HG03571 (cell line): ENCODE data around the gene PLCL2.

Experiments
- ATAC-seq: cut with Tn5 transposase; IDR thresholded peaks from one replicate; pipeline ENCODE4 v1.9.1; 2021; ENCODE audit not compliant: unreplicated experiment

PLCL2 gene

GRCh38 chr3:17040322-17040989 is 155.7 kb downstream of the PLCL2 start:
- no peak for ATAC-seq

GRCh38 chr3:17040990-17041377 is 156.2 kb downstream of the PLCL2 start:
- no peak for ATAC-seq

GRCh38 chr3:17044855-17045254 is 160.1 kb downstream of the PLCL2 start:
- ATAC-seq, result no peak

GRCh38 chr3:17045705-17046104 is 160.9 kb downstream of the PLCL2 start:
- ATAC-seq, result no peak

GRCh38 chr3:17046623-17047022 is 161.9 kb downstream of the PLCL2 start:
- no peak for ATAC-seq

- ATAC-seq, result no peak
Observed at GRCh38 chr3:17047162-17047561, 162.4 kb downstream of the PLCL2 start.

GRCh38 chr3:17047894-17048293 is 163.1 kb downstream of the PLCL2 start:
- no peak for ATAC-seq

GRCh38 chr3:17050071-17050470 is 165.3 kb downstream of the PLCL2 start:
- no peak for ATAC-seq

GRCh38 chr3:17050506-17050905 is 165.8 kb downstream of the PLCL2 start:
- no peak for ATAC-seq

GRCh38 chr3:17052363-17052762 is 167.6 kb downstream of the PLCL2 start:
- no peak for ATAC-seq

GRCh38 chr3:17054301-17054981 is 169.7 kb downstream of the PLCL2 start:
- no peak for ATAC-seq

GRCh38 chr3:17054982-17055343 is 170.2 kb downstream of the PLCL2 start:
- no peak for ATAC-seq

- ATAC-seq, result no peak
Observed at GRCh38 chr3:17055374-17056276, 170.9 kb downstream of the PLCL2 start.

- no peak for ATAC-seq
Observed at GRCh38 chr3:17057321-17057720, 172.6 kb downstream of the PLCL2 start.

- ATAC-seq, result no peak
Observed at GRCh38 chr3:17059989-17060550, 175.3 kb downstream of the PLCL2 start.

- ATAC-seq, result no peak
Observed at GRCh38 chr3:17061005-17061404, 176.2 kb downstream of the PLCL2 start.

GRCh38 chr3:17062736-17063135 is 178.0 kb downstream of the PLCL2 start:
- no peak for ATAC-seq

GRCh38 chr3:17063596-17063995 is 178.8 kb downstream of the PLCL2 start:
- no peak for ATAC-seq

- ATAC-seq, result no peak
Observed at GRCh38 chr3:17065315-17065714, 180.6 kb downstream of the PLCL2 start.

GRCh38 chr3:17065881-17066280 is 181.1 kb downstream of the PLCL2 start:
- ATAC-seq, result no peak

GRCh38 chr3:17069754-17070153 is 185.0 kb downstream of the PLCL2 start:
- ATAC-seq, result no peak
